ENCODE data around the gene OR11A1. TPM values are rescaled to one million over a fixed set of nuclear protein-coding genes. Genes with fewer than 3 reads are reported as not detected.

Gene OR11A1
- total RNA-seq (2022; extraction: Qiagen RNA extraction; ENCODE audit: low read depth) = not detected in 5 replicates

GRCh38 chr6:29456971-29457370 is at the start of gene OR11A1, which contains the start of gene OR2H1:
OR11A1 (minus strand) TSS chr6:29457071; CDS start chr6:29427641, 29,430 bp downstream.
OR2H1 (plus strand) TSS chr6:29457155; CDS start chr6:29461770, 4,615 bp downstream.

GRCh38 chr6:29487660-29488059 is 30.8 kb upstream of the OR11A1 start, which contains the start of gene MAS1L:
MAS1L (minus strand) TSS chr6:29487956; CDS start chr6:29487902, 54 bp downstream.

GRCh38 chr6:29439006-29439405 is 17.9 kb downstream of the OR11A1 start, which contains the start of gene OR10C1:
OR10C1 (plus strand) TSS chr6:29439306; CDS start chr6:29440016, 710 bp downstream.

GRCh38 chr6:29414588-29414987 is 42.3 kb downstream of the OR11A1 start, which contains the start of gene OR12D1:
OR12D1 (plus strand) TSS chr6:29414928.

GRCh38 chr6:29395331-29395730 is 61.5 kb downstream of the OR11A1 start, which contains the start of gene OR12D2:
OR12D2 (plus strand) TSS chr6:29395631; CDS start chr6:29396700, 1,069 bp downstream.

Other genes starting within 250 kb of the OR11A1 start
- not detected in 5 replicates for gene OR14J1, start 155.4 kb downstream of the OR11A1 start, total RNA-seq (2022; extraction: Qiagen RNA extraction; ENCODE audit: low read depth)
- gene OR5V1, start 88.2 kb downstream of the OR11A1 start, total RNA-seq (2022; extraction: Qiagen RNA extraction; ENCODE audit: low read depth) = not detected in 5 replicates
- not detected in 5 replicates for gene OR12D3, start 81.8 kb downstream of the OR11A1 start, total RNA-seq (2022; extraction: Qiagen RNA extraction; ENCODE audit: low read depth)
- not detected in 5 replicates for gene OR12D2, start 61.4 kb downstream of the OR11A1 start, total RNA-seq (2022; extraction: Qiagen RNA extraction; ENCODE audit: low read depth)
- gene OR12D1, start 42.1 kb downstream of the OR11A1 start, total RNA-seq (2022; extraction: Qiagen RNA extraction; ENCODE audit: low read depth) = not detected in 5 replicates
- gene OR10C1, start 17.8 kb downstream of the OR11A1 start, total RNA-seq (2022; extraction: Qiagen RNA extraction; ENCODE audit: low read depth) = not detected in 5 replicates
- not detected in 5 replicates for gene OR2H1, start 84 bp upstream of the OR11A1 start, total RNA-seq (2022; extraction: Qiagen RNA extraction; ENCODE audit: low read depth)
- gene MAS1L, start 30.9 kb upstream of the OR11A1 start, total RNA-seq (2022; extraction: Qiagen RNA extraction; ENCODE audit: low read depth) = not detected in 5 replicates
- 0.44 to 0.95 TPM (median 0.61 TPM) in 5 replicates for gene UBD, start 102.7 kb upstream of the OR11A1 start, total RNA-seq (2022; extraction: Qiagen RNA extraction; ENCODE audit: low read depth)
- gene OR2H2, start 128.1 kb upstream of the OR11A1 start, total RNA-seq (2022; extraction: Qiagen RNA extraction; ENCODE audit: low read depth) = not detected in 5 replicates
- 2.8 to 5.7 TPM (median 5.1 TPM) in 5 replicates for gene GABBR1, start 176.1 kb upstream of the OR11A1 start, total RNA-seq (2022; extraction: Qiagen RNA extraction; ENCODE audit: low read depth)
- not detected in 5 replicates for gene MOG, start 200.0 kb upstream of the OR11A1 start, total RNA-seq (2022; extraction: Qiagen RNA extraction; ENCODE audit: low read depth)
- gene ZFP57, start 224.1 kb upstream of the OR11A1 start, total RNA-seq (2022; extraction: Qiagen RNA extraction; ENCODE audit: low read depth) = not detected in 5 replicates

Measured in A549 treated with GW870086 at 1 μM for 4 hours (cell line).